ENCODE results near the gene NKAIN1.
"Not testable (repeated sequence)": the region's sequence is repeated elsewhere in the genome, so short reads cannot be mapped to it uniquely, and the experiment has no call there.

The NKAIN1 gene

DNA sequence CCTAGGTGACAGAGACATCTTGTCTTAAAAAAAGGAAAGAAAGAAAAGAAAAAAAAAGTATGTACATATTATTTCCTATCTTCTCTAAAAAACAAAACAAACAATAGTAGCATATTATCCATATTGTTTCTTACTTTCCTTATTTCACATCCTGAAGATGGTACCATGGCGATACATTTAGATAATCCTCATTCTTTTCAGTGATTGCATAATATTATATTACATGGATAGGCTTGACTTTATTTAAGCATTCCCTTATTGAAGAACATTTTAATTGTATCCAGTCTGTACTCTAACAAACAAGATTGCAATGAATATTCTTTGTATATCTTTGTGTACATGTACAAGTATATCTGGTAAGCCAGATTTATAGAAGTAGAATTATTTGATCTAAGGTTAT, 91.3 kb downstream of the NKAIN1 start:
- DNase-seq = no peak

DNA sequence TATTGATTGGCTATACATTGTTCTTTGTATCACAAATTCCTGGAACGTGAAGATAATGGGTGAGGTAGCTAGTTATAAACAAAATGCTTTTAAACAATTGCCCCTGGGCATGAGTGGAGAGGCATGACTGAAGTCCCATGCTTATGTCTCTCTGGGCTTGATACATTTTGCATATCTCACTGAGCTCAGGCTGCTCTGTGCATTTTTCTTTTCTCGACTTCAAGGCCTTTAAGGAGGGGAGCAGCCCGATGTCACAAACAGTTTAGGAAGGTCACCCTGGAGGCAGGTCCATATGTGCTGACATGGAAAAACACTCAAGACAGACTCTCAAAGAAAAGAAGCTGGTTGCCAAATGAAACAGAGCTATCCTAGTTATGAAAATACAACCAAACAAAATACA, 94.0 kb downstream of the NKAIN1 start:
- DNase-seq = no peak

DNA sequence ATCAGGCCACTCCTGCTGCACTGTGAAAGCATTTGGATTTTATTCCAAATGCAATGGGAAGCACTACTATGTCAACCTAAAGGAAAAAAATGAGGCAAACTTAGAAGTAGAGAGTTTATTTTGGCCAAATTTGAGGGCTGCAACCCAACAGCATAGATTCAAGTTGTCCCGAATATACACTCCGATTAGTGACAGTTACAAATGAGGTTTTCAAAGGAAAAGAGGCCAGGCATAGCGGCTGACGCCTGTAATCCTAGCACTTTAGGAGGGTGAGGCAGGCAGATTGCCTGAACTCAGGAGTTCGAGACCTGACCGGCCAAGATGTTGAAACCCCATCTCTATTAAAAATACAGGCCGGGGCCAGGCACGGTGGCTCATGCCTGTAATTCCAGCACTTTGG, 95.2 kb downstream of the NKAIN1 start:
- DNase-seq = no peak

DNA sequence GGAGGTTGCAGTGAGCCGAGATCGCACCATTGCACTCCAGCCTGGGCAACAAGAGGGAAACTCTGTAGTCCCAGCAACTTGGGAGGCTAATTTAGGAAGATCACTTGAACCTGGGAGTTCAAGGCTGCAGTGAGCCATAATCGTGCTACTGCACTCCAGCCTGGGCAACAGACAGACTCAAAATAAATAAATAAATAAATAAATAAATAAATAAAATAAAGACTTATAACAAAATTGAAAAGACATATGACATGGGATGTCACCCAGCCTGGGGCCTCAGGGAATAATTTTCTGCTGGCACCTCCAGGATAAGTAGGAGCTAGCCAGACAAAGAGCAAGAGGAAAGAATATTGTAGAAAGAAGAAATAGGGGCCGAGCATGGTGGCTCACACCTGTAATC, 96.2 kb downstream of the NKAIN1 start:
- DNase-seq = no peak

DNA sequence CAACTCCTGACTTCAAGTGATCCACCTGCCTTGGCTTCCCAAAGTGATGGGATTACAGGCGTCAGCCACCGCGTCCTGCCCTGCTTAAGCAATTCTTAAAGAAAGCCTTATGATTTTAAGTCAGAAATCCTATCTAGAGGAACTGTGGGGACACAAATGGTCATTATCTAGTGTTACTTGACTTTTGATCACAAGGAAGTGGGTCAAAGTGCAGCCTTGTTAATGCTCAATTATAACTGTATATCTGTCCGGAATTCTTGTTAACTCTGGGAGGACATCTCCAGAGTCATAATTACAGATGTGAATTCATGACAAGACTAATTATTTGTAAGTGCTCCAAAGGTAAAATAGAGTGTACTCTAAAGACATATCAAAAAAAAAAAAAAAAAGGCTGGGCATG, 97.3 kb downstream of the NKAIN1 start:
- DNase-seq = no peak

DNA sequence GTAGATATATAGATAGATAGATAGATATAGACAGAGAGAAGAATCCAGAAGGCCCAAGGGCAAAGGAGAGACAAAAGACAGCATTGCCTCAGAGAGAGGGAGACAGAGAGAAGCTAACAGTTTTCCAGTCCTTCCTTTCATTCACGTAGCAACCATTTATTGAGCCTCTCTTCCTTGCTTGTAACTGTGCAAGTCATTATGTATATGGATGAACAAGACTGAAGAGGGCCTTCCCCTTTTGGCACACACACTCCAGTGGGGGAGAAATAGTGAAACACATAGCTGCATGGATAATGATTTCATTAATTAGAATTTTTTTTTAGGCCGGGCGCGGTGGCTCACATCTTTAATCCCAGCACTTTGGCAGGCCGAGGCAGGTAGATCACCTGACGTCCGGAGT, 99.4 kb downstream of the NKAIN1 start:
- no peak for DNase-seq

DNA sequence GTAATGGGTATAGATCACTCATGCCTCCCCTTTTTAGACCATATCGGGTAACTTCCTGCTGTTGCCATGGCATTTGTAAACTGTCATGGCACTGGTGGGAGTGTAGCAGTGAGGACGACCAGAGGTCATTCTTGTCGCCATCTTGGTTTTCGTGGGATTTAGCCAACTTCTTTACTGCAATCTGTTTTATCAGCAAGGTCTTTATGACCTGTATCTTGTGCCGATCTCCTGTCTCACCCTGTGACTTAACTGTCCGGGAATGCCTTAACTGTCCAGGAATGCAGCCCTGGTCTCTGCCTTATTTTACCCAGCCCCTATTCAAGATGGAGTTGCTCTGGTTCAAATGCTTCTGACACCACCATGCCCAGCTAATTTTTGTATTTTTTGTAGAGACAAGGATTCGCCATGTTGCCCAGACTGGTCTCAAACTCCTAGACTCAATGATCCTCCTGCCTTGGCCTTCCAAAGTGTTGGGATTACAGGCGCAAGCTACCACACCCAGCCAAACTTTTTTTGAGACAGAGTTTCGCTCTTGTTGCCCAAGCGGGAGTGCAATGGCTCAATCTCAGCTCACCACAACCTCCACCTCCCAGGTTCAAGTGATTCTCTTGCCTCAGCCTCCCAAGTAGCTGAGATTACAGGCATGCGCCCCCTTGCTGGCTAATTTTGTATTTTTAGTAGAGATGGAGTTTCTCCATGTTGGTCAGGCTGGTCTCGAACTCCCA, 100.7 kb downstream of the NKAIN1 start:
- not testable (repeated sequence) for DNase-seq

DNA sequence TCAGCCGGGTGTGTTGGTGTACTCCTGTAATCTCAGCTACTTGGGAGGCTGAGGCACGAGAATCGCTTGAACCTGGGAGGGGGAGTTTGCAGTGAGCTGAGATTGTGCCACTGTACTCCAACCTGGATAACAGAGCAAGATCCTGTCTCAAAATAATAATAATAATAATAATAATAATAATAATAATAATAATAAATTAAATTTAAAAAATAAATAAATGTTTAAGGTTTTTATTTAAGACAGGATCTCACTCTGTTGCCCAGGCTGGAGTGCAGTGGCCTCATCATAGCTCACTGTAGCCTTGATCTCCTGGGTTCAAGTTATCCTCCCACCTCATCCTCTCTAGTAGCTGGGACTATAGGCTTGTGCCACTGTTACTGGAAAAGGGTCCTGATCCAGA, 101.8 kb downstream of the NKAIN1 start:
- not testable (repeated sequence) for DNase-seq

DNA sequence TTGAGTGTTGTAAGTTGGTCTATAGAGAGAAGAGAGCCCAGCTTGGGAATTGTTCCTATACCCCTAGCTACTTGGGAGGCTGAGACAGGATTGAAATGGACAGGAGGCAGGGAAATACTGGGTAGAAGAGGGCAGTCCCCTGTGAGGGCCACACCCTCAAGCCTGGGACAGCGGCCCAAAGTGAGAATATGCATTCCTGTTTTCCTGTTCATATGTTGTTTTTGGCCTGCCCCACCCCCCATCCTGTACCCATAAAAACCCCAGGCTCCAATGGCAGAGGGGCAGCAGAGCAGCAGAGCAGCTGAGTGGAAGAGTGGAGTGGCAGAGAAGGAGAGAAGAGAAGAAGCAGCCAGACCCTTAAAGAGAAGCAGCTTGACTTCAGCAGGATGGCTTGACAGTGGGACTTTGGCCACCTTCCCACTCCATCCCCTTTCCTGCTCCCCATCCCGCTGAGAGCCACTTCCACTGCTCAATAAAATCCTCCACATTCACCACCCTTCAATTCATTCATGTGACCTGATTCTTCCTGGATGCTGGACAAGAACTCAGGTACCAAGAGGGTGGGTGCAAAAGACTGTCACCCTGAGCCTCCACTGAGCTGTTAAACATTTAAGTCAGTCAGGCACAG, 103.6 kb downstream of the NKAIN1 start:
- DNase-seq = no peak

DNA sequence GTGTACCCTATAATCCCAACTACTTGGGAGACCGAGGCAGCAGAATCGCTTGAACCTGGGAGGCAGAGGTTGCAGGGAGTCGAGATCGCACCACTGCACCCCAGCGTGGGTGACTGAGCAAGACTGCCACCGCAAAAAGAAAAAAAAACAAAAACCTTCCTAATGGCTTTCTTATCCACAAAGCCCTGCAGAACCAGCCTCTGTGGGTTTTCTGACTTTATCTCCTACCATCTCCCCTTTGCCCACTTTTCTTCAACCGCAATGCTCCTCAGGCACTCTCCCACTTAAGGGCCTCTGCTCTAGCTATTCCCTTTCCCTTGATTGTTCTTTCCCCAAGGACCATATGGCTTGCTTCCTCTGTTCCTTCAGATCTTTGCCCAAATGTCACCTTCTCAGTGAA, 106.3 kb downstream of the NKAIN1 start:
- DNase-seq = no peak

Data from activated CD4-positive, alpha-beta T cell treated with anti-CD3 and anti-CD28 coated beads for 4 hours (primary cell).